GM18951 (cell line): ENCODE measurements around the gene AP5S1.
A peak's percentile ranks its signal among the peaks of the same experiment; 100 is the strongest.
"Not testable (repeated sequence)": the region's sequence is repeated elsewhere in the genome, so short reads cannot be mapped to it uniquely, and the experiment has no call there.

Experiments used
- POLR2A ChIP-seq: IDR thresholded peaks from 4 replicates; pipeline ENCODE4 v1.6.1; 2011; ENCODE audit warnings: mild to moderate bottlenecking; ENCODE audit not compliant: insufficient read length, insufficient read depth; ENCODE audit errors: extremely low read depth
- in situ Hi-C: fragments of 300-500 bp; cut with MboI; formaldehyde crosslinking; loops from one replicate; pipeline ENCODE4 v1.12.0; 2022; ENCODE audit warnings: low sequenced_read_pairs, mixed read lengths, inconsistent platforms; ENCODE audit not compliant: unreplicated experiment

The AP5S1 gene

DNA sequence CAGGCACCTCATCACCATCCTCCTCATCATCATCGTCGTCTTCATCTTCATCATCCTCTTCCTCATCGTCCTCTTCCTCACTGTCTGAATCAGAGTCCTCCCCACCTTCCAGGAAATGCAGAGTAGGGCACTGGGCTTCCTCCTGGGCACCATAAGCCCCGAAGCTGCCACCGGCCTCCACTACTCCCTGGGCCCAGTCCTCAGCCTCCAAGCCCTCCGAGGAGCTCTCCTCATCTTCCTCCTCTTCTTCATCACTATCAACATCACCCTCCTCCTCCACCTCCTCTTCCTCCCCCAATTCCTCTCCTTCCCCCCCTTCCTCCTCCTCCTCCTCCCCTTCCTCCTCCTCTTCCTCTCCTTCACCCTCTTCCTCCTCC is 35.5 kb upstream of the AP5S1 start:
- no peak for TF ChIP-seq POLR2A
- in situ Hi-C loops = no loop called here

DNA sequence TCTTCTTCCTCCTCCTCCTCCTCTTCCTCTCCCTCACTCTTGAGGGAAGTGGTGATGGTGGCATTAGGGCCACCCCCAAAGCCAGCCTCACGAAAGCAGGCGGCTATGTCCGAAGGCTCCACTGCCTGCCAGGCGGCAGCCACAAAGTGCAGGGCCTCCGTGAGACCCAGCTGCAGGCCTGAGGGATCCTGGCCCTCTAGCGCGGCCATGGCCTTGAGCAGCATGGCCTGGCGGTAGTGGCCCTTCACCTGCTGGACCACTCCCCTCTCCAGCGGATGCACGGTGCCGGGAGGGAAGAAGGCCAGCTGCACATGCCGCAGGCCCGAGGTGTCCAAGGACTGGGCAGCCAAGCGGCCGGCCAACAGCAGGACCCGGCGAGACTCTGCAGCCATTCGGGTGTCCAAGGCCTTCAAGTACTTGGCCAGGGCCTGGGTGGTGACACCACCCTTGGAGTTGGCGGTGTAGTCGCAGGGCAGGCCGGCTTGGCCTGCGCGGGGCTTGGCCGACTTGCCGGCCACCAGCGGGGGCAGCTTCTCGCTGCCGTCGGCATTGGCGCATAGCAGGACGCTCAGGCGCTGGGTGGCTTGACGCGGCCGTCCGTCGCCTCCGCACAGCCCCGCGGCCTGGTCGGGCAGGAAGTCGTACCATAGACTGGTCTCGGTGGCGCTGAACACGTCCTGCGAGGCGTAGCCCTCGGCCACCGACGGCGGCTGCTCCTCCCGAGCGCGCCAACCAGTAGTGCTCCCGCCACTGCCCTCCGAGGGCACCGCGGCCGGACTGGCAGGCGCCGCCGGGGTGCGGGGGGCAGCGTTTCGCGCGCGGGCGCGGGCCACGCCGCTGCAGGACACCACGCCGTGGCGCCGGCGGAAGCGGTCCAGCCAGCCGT is 34.9 kb upstream of the AP5S1 start:
- in situ Hi-C loops = no loop called here

DNA sequence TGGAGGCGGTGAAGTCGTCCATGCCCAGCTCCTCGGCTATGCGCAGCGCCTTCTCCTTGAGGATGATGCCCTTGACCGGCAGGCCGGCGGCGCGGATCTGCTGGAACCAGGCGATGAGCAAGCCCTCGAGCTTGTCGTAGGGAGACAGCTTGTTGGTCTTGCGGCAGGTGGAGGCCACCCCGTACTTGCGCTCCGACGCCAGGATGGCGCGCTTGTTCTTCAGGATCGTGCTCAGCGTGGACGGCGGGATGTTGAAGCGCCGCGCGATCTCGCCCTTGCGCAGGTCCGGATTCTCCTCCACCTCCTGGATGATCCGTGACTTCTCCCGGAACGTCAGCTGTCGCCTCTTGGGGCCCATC is 34.2 kb upstream of the AP5S1 start:
- TF ChIP-seq POLR2A = no peak

More for the DNA sequence above, 34.9 kb upstream of the AP5S1 start:
- TF ChIP-seq POLR2A = no peak

DNA sequence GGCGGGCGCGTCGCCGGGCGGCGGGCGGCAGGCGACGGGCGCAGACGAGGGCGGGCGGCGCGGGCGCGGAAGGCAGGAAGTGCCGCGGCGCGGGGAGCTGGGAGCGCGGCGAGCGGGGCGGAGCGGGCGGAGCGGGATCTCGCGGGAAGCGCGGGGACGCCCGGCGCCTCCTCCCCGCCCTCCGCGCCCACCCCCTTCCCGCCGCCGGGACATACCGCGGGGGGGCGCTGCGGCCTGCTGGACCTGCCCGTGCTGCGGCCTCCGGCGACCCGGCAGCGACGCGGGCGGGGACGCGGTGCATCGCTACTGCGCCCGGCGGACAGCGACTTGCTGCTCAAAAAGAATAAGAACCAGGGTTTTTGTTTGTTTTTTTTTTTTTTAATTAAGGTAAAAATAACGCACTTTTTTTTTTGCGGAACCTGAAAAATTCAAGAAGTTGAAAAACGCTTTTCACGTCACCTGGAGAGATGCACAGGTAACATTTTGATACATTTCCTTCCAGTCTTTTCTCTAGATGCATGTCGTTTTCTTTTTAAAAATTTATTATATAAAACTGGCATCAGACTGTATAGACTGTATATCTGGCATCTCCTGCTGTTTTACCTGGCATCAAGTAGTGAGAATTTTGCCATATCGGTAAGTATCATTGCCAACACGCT is 33.6 kb upstream of the AP5S1 start, which contains the start of gene CENPB:
Gene CENPB, minus strand, starts transcription at position 76 of the 659 bp plus-strand sequence. CDS start 257 bp downstream, outside the sequence.
- in situ Hi-C loops = no loop called here
- peak; percentile 67 for TF ChIP-seq POLR2A

More for the DNA sequence above, 34.2 kb upstream of the AP5S1 start:
- in situ Hi-C loops = no loop called here

DNA sequence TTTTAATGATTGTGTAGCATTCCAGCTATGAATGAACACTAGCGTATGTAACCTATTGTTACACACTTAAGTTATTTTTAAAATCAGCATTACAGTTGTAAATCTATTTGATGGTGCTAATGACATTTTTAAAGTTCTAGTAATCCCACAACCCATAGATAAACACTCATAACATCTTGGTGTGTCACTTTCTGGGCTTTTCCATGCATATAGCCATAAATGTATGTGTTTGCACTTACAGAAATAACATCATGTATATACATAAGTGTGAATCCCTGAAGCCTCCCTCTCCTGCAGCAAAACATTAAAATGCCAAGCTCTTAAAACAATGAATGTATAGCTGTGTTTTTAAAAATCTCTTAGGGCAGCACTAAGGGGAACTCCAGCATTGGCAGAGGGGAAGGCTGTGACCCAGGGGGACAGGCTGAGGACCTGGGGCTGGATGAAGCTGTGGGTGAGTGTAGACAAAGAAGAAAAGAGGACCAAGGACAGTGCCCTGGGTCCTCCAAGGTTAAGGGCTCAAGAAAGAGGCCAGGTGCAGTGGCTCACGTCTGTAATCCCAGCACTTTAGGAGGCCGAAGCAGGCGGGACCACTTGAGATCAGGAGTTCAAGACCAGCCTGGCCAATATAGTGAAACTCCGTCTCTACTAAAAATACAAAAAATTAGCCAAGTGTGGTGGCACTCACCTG is 32.9 kb upstream of the AP5S1 start:
- in situ Hi-C loops = no loop called here
- TF ChIP-seq POLR2A = no peak

DNA sequence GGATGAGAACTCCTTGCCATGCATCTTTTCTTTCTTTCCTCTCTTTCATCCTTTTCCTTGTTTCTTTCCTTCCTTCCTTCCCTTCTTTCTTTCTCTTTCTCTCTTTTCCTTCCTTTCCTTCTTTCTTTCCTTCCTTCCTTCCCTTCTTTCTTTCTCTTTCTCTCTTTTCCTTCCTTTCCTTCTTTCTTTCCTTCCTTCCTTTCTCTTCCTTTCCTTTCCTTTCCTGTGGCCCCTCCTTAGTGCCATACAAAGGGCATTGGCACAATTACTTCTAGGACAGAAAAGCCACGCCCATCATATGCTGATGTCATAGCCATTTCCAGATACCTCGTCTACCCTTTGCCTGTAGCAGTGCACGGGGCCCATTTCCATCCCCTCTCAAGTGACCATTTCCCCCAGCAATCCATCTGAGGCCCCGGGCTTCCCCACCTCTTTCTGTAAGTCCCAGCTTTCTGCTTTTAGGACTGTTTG is 31.6 kb upstream of the AP5S1 start:
- in situ Hi-C loops = no loop called here
- TF ChIP-seq POLR2A = no peak

DNA sequence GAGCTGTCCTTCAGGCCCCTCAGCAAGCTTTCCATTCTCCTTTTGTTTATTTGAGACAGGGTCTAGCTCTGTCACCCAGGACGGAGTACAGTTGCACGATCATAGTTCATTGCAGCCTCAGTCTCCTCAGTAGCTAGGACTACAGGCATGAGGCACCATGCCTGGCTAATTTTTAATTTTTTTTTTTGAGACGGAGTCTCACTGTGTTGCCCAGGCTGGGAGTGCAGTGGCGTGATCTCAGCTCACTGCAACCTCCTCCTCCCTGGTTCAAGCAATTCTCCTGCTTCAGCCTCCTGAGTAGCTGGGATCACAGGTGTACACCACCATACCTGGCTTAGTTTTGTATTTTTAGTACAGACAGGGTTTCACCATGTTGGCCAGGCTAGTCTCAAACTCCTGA is 31.1 kb upstream of the AP5S1 start:
- in situ Hi-C loops = not testable (repeated sequence)

DNA sequence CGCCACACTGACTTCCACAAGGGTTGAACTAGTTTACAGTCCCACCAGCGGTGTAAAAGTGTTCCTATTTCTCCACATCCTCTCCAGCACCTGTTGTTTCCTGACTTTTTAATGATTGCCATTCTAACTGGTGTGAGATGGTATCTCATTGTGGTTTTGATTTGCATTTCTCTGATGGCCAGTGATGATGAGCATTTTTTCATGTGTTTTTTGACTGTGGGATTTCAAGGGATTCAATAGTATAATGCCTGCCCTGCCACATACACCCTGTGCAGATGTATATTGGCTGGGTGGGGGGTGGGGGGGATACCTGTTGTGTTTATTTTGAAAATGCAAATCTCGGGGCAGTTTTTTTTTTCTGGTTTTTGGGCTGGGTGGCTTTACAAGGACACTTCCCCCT is 26.2 kb upstream of the AP5S1 start:
- in situ Hi-C loops = not testable (repeated sequence)

DNA sequence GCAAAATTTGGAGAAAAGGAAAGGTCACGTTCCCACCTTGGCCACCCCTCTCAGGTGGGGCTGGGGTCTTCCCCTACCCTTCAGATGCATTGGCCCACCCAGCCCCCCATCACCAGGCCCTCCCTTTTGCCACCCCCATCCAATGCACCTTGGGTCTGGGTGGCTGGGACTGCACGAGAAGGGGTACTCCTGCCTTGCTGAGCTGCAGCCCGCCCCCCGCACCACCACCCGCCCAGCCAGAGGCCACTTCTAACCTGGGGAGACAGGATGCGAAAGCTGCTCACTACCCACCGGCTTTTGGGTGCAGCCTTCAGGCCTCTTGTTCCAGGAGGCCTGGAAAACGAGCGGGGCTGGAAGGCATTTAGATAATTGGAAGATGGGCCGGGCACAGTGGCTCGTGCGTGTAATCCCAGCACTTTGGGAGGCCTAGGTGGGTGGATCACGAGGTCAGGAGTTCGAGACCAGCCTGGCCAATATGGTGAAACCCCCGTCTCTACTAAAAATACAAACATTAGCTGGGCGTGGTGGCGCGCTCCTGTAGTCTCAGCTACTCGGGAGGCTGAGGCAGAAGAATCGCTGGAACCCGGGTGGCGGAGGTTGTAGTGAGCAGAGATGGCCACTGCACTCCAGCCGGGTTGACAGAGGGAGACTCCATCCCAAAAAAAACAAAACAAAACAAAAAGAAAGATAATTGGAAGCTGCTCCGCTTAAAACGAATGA is 25.5 kb upstream of the AP5S1 start:
- in situ Hi-C loops = no loop called here

DNA sequence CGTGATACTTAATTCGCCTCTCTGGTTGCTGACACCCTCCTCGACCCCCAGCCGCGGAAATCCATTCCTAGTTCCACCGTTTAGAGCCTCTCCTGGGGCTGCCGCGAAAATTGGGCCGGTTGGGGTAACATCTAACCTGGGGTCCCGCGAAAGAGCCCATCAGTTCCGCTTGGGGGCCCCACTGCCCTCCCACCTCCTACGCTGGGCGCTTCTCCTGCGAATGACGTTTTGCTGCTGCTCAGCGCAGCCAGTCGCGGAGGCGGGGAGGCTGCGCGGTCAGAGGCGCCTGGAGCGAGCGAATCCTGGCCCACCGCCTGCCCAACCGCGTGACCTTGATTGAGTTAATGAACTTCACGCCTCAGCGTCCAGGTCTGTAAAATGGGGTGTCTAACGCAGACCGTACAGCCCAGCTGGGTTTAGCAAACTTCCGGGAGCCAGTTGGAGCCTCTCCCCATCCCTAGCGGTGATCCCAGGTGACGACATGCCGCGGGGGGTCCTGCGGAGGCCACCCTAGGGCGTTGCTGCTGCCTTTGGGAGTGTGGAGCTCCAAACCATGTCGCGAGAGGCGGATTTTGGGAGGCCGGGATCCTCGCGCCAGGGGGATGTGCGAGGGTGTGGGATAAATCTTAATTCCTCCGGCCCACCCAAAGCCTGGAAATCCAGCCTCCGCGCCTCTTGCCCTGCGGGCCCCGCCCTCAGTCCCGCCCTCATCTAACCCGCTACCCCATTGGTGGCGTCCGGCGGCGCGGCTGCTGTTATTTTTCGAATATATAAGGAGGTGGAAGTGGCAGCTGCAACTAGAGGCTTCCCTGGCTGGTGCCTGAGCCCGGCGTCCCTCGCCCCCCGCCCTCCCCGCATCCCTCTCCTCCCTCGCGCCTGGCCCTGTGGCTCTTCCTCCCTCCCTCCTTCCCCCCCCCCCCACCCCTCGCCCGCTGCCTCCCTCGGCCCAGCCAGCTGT is 24.6 kb upstream of the AP5S1 start, which contains the start of gene CDC25B:
Gene CDC25B, plus strand, starts transcription at position 800 of the 958 bp plus-strand sequence. CDS start 222 bp downstream, outside the sequence.
- peak; percentile 70 for TF ChIP-seq POLR2A
- in situ Hi-C loops = no loop called here

More for the DNA sequence above, 25.5 kb upstream of the AP5S1 start:
- no peak for TF ChIP-seq POLR2A

DNA sequence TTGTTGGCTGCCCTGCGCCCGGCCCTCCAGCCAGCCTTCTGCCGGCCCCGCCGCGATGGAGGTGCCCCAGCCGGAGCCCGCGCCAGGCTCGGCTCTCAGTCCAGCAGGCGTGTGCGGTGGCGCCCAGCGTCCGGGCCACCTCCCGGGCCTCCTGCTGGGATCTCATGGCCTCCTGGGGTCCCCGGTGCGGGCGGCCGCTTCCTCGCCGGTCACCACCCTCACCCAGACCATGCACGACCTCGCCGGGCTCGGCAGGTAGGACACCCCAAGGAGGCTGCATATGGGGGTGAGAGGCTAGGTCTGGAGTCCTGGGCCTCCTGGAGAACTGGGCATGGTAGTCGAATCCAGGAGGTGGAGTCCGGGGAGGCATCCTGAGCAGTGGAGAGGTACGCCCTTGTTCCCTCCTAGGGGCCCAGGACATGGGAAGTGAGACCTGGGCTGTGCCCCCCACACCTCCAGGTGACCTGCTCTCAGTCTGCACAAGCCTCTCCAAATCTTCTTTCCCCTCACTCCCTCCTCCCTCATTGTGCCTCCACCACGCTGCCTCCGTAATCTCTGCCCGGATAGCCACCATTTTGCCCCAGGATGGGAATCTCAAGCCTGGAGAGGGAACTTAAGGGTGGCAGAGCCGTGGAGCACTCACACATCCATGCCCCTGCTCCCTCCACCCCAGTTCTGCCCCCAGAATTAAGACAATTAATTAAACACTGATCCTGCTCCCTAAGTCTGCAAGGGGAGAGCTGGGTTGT is 23.7 kb upstream of the AP5S1 start:
- in situ Hi-C loops = no loop called here
- no peak for TF ChIP-seq POLR2A
